Choroid plexus epithelial cell (primary cell): ENCODE data around the gene HMG20A.
A peak's percentile ranks its signal among the peaks of the same experiment; 100 is the strongest.

Source experiments
- DNase-seq: peaks from one replicate; pipeline ENCODE4 v3.0.0-alpha.2; 2010; ENCODE audit warnings: low read depth
- H3K4me3 ChIP-seq: 2 replicates; pipeline ENCODE4 v1.5.1; 2011; ENCODE audit warnings: low read depth, mild to moderate bottlenecking, control low read depth, low read length, moderate library complexity
- CTCF ChIP-seq: conservative IDR thresholded peaks from 2 replicates; pipeline ENCODE4 v1.5.1; 2011; ENCODE audit warnings: low read depth, mild to moderate bottlenecking, control low read depth, inconsistent platforms, low read length, moderate library complexity

The HMG20A gene

GRCh38 chr15:77503764-77504163 lies 83.1 kb downstream of the HMG20A start:
- TF ChIP-seq CTCF = no peak
- H3K4me3 ChIP-seq = no peak overlapping the region
- no peak for DNase-seq

GRCh38 chr15:77504306-77504705 lies 83.6 kb downstream of the HMG20A start:
- DNase-seq = no peak
- H3K4me3 ChIP-seq = no peak overlapping the region
- no peak for TF ChIP-seq CTCF

GRCh38 chr15:77504871-77505270 lies 84.2 kb downstream of the HMG20A start:
- no peak overlapping the region for H3K4me3 ChIP-seq
- TF ChIP-seq CTCF = no peak

GRCh38 chr15:77505556-77505955 lies 84.9 kb downstream of the HMG20A start:
- no peak for TF ChIP-seq CTCF
- no peak overlapping the region for H3K4me3 ChIP-seq
- DNase-seq = no peak

More at GRCh38 chr15:77504871-77505270, 84.2 kb downstream of the HMG20A start:
- DNase-seq = no peak

GRCh38 chr15:77506311-77507142 lies 85.8 kb downstream of the HMG20A start:
- peak; percentile 52 for DNase-seq
- TF ChIP-seq CTCF = no peak
- no peak overlapping the region for H3K4me3 ChIP-seq

- DNase-seq = no peak
- TF ChIP-seq CTCF = no peak
- H3K4me3 ChIP-seq = no peak overlapping the region
Observed at GRCh38 chr15:77507143-77507897, 86.6 kb downstream of the HMG20A start.

GRCh38 chr15:77507911-77508310 lies 87.2 kb downstream of the HMG20A start:
- no peak for TF ChIP-seq CTCF
- DNase-seq = peak; percentile 47
- no peak overlapping the region for H3K4me3 ChIP-seq
